Mucosa of rectum (tissue), 2 donors: ENCODE data around the gene SP6.

Experiments
- H3K27ac ChIP-seq, 2 donors: one replicate each; pipeline ENCODE4 v1.7.0; 2013; ENCODE audit warnings: inconsistent platforms in 2 of 2, low read depth in 2 of 2, low read length in 2 of 2
- H3K27me3 ChIP-seq, 2 donors: one replicate each; pipeline ENCODE4 v1.7.0; 2013; ENCODE audit warnings: low read length in 2 of 2; ENCODE audit not compliant: control insufficient read depth in 2 of 2, insufficient read depth in 2 of 2
- H3K36me3 ChIP-seq, 2 donors: one replicate each; pipeline ENCODE4 v1.7.0; 2013; ENCODE audit warnings: low read length in 2 of 2; ENCODE audit not compliant: control insufficient read depth in 2 of 2, insufficient read depth in 2 of 2
- H3K4me1 ChIP-seq, 2 donors: one replicate each; pipeline ENCODE4 v1.7.0; 2013; ENCODE audit warnings: low read length in 2 of 2, mild to moderate bottlenecking in 1 of 2; ENCODE audit not compliant: control insufficient read depth in 2 of 2, insufficient read depth in 2 of 2
- H3K4me3 ChIP-seq, 2 donors: one replicate each; pipeline ENCODE4 v1.7.0; 2013; ENCODE audit warnings: low read length in 2 of 2
- H3K9ac ChIP-seq, 2 donors: one replicate each; pipeline ENCODE4 v1.7.0; 2013; ENCODE audit warnings: low read length in 2 of 2, low read depth in 1 of 2, mild to moderate bottlenecking in 1 of 2
- H3K9me3 ChIP-seq, 2 donors: one replicate each; pipeline ENCODE4 v1.7.0; 2013; ENCODE audit warnings: low read length in 2 of 2; ENCODE audit not compliant: control insufficient read depth in 2 of 2
- donor health status: healthy.
- donor health status: Normal muscosa, but diverticular disease.

Gene SP6

DNA sequence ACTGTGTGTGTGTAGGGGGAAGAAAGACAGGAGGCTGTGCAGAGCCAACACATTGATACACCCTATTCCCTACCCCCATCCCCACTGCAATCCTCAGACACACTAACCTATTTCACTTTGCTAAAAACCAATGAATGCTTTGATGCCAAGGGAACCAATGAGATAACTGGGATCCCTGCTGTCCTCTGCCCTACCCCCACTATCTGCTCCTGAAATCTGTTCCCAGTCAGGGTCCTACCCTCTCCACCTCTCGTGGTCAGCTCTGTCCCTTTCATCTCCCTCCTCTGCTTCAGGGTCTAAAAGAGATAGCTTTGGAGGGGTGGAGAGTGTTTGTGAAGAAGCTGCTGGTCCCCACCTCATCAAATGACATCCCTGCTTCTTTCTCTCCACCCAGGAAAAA, 19.1 kb upstream of the SP6 start:
- Histone ChIP-seq H3K9me3 (no peaks in the 10 kb centered on the region), H3K27ac (no peak overlapping the region), H3K9ac (no peak overlapping the region), H3K36me3 (no peaks in the 10 kb centered on the region), H3K4me1 (no peaks in the 10 kb centered on the region), H3K27me3 (peaks cover 0 to 8% of the 10 kb centered on the region in 2 donors), H3K4me3 (no peak overlapping the region)

GRCh38 chr17:47869114-47869513, 18.2 kb upstream of the SP6 start:
- Histone ChIP-seq H3K27me3 (peaks cover 0 to 8% of the 10 kb centered on the region in 2 donors), H3K4me1 (peaks cover 3 to 4% of the 10 kb centered on the region in 2 donors), H3K27ac (no peak overlapping the region), H3K9me3 (no peaks in the 10 kb centered on the region), H3K4me3 (no peak overlapping the region), H3K9ac (no peak overlapping the region), H3K36me3 (no peaks in the 10 kb centered on the region)

GRCh38 chr17:47867813-47868533, 17.0 kb upstream of the SP6 start:
- H3K4me1 ChIP-seq, result peaks cover 3 to 4% of the 10 kb centered on the region in 2 donors
- no peak overlapping the region for H3K9ac ChIP-seq
- H3K27me3 ChIP-seq, result peaks cover 0 to 4% of the 10 kb centered on the region in 2 donors
- H3K36me3 ChIP-seq, result no peaks in the 10 kb centered on the region
- no peaks in the 10 kb centered on the region for H3K9me3 ChIP-seq
- H3K4me3 ChIP-seq, result no peak overlapping the region
- no peak overlapping the region for H3K27ac ChIP-seq

DNA sequence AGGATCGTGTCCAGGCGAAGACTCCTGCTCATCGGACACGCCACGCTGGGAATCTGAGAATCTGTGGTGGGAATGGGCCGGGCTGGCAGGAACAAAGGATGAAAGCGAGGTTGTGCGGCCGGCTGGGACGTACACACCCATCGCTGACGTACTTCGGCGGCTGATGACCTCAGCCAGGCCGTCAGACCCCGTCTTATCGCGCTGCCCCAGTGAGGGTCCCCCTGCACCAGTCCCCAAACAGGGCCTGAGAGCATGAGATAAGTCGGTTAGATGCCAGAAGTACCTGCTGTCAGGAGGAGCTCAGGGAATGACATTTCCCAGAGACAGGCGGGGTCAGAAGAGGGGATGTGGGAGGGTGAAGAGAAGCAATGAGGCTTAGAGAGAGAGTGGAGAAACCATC, 16.0 kb upstream of the SP6 start:
- Histone ChIP-seq H3K9ac (no peak overlapping the region), H3K4me3 (no peak overlapping the region), H3K27me3 (peaks cover 0 to 4% of the 10 kb centered on the region in 2 donors), H3K36me3 (no peaks in the 10 kb centered on the region), H3K4me1 (peaks cover 3 to 4% of the 10 kb centered on the region in 2 donors), H3K9me3 (no peaks in the 10 kb centered on the region), H3K27ac (no peak overlapping the region)

DNA sequence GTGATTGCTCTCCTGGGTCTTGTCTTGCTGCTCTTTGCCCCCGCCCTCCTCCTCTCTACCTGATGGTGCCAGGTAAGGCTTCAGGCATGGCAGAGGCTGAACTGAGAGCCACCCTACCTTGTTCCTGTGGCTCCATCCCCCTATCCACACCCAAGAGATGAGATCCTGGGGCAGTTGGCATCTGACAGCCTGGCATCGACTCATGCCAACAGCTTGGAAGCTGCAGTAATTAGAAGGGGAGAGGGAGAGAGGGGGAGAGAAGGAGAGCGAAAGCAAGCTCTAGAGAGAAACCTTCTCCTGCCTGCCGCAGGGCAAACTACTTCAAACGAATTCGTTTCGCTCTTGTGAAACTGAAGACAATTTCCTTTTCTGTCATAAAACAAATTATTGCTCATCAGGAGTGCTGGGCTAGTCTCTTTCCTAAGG, 13.8 kb upstream of the SP6 start:
- no peak overlapping the region for H3K27ac ChIP-seq
- H3K27me3 ChIP-seq, result peaks cover 0 to 2% of the 10 kb centered on the region in 2 donors
- H3K36me3 ChIP-seq, result no peaks in the 10 kb centered on the region
- no peak overlapping the region for H3K4me3 ChIP-seq
- H3K4me1 ChIP-seq, result peaks cover 3 to 4% of the 10 kb centered on the region in 2 donors
- no peak overlapping the region for H3K9ac ChIP-seq
- no peaks in the 10 kb centered on the region for H3K9me3 ChIP-seq

DNA sequence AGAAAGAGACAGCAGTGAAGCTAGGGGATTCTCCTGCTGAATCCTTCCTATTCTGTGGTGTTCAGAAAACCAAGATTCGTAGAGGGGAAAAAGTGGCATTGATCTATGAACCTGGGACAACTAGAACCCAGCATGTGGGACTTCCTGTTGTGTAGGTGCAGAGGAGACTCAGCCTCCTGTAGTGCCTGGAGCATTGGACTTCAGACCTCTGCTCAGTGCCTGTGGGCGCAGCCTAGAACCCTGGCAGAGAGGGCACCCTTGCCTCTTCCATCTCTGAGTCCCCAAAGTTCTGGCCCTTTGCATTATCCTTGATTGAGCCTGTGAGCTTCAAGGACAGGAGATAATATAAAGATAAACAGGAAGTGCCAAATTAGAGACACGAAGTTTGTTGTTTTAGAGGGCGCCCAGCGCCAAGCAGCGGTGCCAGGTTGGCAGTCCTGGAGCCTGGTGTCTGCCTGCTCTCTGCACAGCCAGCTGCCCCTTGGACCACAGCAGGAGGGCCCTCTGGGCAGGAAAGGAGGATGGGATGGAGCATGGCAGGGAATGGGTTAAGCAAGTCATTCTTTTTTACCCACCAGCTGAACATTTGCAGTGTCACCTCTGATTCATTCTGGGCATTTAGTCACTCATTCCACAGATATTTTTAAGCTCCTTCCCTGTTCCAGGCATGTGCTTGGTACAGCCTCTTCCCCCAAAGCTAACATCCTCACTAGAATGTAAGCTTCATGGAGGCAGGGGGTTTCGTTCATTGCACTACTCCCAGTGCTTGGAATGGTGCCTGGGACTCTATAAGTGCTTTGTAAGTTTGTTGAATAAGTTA, 11.9 kb upstream of the SP6 start:
- no peak overlapping the region for H3K9ac ChIP-seq
- H3K4me1 ChIP-seq, result peaks cover 3 to 4% of the 10 kb centered on the region in 2 donors
- no peak overlapping the region for H3K27ac ChIP-seq
- H3K36me3 ChIP-seq, result no peaks in the 10 kb centered on the region
- H3K4me3 ChIP-seq, result no peak overlapping the region
- H3K9me3 ChIP-seq, result no peaks in the 10 kb centered on the region
- peaks cover 0 to 8% of the 10 kb centered on the region in 2 donors for H3K27me3 ChIP-seq

GRCh38 chr17:47860386-47860785, 9.4 kb upstream of the SP6 start:
- H3K27me3 ChIP-seq, result peaks cover 3 to 8% of the 10 kb centered on the region in 2 donors
- H3K9me3 ChIP-seq, result no peaks in the 10 kb centered on the region
- no peaks in the 10 kb centered on the region for H3K36me3 ChIP-seq
- no peak overlapping the region for H3K9ac ChIP-seq
- H3K27ac ChIP-seq, result no peak overlapping the region
- peaks cover 3 to 4% of the 10 kb centered on the region in 2 donors for H3K4me1 ChIP-seq
- H3K4me3 ChIP-seq, result no peak overlapping the region

DNA sequence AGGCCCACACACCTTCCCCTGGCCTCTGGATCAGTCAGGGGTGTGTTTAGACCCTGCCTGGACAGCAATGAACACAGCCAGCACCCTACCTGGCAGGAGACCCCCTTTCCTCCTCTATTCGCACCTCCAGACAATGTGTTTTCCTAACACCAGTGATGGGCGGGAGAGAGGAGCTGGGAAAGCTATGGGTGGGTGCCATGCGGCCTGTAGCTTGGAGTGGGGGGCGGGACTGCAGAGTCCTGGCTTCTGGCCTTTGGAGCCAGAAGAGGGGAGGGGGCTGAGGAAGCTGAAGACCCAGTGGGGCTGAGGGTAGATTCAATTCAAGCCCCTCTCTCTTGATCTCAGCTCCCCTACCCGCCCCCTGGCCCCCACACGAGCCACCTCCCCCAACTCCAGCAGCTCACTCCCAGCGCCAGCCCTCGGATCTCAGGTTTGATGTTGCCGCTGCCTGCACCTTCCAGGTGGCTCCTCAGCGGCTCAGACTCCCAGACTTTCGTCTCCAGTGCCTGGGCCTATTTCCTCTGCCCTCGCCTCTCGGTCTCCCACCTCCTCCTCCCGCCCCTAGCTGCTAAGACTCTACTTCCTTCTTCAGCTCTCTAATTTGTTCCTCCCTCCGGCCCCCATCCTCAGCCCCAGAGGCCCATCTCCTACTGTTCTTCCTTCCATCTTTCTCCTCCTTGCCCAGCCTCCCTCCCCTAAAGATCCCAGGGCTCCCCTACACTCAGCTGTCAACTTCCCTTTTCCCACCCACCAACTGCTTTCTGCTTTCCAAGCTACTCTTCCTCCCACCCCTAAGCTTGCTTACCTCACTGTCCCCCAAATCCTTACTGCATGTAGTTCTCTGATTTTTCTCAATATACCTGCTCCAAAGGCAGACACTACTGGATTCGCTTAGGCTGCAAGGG, 6.8 kb upstream of the SP6 start:
- Histone ChIP-seq H3K4me1 (no peaks in the 10 kb centered on the region), H3K9me3 (no peaks in the 10 kb centered on the region), H3K27me3 (peaks cover 21 to 22% of the 10 kb centered on the region in 2 donors), H3K27ac (no peak overlapping the region), H3K36me3 (no peaks in the 10 kb centered on the region), H3K4me3 (no peak overlapping the region), H3K9ac (no peak overlapping the region)

GRCh38 chr17:47856830-47857229, 5.9 kb upstream of the SP6 start:
- H3K9me3 ChIP-seq, result no peaks in the 10 kb centered on the region
- H3K4me3 ChIP-seq, result no peak overlapping the region
- H3K27me3 ChIP-seq, result peaks cover 29% of the 10 kb centered on the region in 2 donors
- H3K36me3 ChIP-seq, result no peaks in the 10 kb centered on the region
- H3K27ac ChIP-seq, result no peak overlapping the region
- H3K9ac ChIP-seq, result no peak overlapping the region
- H3K4me1 ChIP-seq, result no peaks in the 10 kb centered on the region
